Esophagus mucosa (tissue), 1 donor: ENCODE results near the gene OTUD1. TPM values are rescaled to one million over a fixed set of nuclear protein-coding genes. Genes with fewer than 3 reads are reported as not detected.

Experiments
- ATAC-seq: fragments of 200-7000 bp; cut with Tn5 transposase; one replicate; pipeline ENCODE4 v1.9.1; 2020
- total RNA-seq: library from RNA; stranded (reverse); gene quantifications from one replicate; pipeline ENCODE4 v1.2.4, GENCODE V29; 2023
- donor health status: DM: yes; HTN: yes; CAD: no.

Gene OTUD1
- total RNA-seq, 1 donor from 2014 or later, result 4.6 TPM

DNA sequence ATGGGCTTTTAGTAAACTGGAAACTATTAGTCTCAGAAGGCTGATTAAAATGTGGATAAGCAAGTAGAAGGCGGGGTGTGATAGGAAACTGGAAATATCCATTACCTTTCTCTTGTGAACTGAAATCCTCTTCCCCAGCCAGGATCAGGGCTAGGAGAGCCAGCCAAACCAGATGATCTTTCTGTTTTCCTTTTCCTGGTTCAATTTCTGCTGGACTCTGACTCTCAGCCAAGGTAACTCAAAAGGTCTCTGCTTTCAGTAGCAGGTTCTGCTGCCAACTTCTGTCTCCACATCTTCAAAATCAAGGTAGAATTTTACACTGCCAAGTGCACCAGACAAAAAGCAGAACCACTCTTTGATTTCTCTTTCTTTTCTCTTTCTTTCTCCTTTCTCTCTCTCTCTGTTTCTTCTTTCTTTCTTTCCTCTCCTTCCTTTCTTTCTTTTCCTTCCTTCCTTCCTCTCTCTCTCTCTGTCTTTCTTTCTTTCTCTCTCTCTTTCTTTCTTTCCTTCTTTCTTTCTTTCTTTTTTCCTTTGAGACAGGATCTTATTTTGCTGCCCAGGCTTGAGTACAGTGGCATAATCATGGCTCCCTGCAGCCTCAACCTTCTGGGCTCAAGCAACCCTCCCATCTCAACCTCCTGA, 30.8 kb downstream of the OTUD1 start:
- no peak for ATAC-seq

DNA sequence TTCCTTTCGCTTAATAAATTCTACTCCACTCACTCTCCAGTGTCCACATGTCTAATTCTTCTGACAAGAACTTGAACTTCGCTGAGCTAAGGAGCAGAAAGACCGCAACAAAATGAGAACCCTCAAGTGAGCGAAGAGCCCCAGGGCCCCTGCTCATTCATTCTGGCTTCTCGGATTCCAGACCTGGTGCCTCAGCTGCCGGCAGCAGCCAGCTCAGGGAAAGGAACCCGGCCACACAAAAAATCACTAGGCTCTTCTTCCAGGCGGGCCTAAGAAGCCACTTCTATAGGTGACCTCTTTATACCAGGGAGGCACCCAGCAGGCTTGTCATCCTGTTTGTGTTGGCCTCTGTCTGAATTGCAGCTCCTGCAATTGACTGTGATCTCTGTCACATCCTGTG, 33.3 kb downstream of the OTUD1 start:
- no peak for ATAC-seq

DNA sequence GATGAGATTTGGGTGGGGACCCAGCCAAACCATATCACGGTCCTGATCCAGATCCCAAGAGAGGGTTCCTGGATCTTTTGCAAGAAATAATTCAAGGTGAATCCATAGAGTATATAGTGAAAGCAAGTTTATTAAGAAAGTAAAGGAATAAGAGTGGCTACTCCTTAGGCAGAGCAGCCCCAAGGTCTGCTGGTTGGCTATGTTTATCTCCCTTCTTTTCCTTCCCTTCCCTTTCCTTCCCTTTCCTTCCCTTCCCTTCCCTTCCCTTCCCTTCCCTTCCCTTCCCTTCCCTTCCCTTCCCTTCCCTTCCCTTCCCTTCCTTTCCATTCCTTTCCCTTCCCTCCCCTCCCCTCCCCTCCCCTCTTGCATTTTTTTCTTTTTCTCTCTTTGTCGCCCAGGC, 35.2 kb downstream of the OTUD1 start:
- no peak for ATAC-seq

DNA sequence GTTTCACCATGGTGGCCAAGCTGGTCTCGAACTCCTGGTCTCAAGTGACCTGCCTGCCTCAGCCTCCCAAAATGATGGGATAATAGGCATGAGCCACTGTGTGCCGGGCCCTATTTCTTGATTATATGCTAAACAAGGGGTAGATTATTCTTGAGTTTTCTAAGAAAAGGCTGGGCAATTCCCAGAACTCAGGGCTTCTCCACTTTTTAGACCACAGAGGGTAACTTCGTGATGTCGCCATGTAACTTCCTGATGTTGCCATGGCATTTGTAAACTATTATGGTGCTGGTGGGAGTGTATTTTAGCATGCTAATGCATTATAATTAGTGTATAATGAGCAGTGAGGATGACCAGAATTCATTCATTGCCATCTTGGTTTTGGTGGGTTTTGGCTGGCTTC, 35.8 kb downstream of the OTUD1 start:
- no peak for ATAC-seq

DNA sequence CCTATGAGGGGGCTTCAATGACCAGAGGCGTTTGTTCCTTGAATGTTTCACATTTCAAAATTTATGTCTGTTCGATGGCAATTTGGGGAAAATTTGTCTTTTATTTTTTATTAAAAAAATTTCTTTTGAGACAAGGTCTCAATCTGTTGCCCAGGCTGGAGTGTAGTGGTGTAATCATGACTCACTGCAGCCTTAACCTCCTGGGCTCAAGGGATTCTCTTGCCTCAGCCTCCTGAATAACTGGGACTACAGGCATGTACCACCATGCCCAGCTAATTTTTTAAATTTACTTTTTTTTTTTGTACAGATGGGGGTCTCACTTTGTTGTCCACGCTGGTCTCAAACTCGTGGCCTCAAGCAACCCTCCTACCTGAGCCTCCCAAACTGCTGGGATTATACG, 39.7 kb downstream of the OTUD1 start:
- ATAC-seq, result no peak

DNA sequence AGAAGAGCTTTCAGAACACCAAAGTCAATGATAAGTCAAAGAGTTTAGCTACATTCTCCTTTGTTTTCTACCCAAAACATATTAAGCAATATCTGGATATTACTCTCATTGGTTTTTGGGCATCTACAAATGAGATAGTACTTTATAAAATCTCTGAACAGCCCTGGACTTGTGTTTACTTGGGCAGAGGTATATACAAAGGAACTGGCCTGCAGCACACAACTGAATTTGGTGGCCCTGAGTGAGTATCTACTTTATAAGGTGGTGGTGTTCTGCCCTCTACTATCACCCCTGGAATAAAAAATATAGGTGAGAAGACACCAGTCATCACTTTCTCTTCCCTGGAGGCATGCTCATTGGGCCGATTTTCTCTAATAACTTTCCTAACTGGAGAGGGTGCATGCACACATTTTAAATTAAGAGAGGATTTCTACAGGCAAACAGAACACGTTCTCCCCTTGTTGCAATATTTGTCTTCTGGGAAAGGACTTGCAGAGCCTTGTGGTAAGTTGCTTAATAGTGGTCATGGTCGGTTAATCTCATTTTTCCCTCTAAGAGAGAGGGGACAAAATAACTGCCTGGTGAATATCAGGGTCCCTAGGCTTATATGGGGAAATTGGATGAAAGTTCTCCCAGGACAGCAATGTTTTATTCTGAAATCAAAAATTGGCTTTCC, 41.1 kb downstream of the OTUD1 start:
- no peak for ATAC-seq

DNA sequence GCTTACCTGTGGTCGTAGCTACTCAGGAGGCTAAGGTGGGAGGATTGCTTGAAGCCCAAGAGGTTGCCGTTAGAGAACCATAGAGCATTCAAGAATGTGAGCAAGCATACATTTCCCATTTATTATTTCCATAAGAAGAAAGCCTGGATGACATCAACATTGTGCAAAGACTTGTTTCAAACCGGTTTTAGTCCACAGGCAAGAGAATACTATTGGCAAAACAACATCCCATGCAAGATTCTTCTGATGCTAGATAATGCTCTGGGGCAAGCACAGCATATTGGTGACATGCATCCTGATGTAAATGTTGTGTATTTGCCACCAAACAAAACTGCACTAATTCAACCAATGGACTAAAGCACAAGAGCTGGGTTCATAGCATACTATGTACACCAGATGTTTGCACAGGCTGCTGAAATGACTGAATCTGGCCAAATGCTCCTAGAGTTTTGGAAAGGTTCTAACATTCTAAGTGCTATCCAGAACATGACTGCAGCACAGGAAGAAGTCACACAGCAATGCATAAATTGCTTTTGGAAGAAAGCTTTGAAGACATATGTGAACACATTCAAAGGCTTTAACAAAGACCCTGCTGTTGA, 42.6 kb downstream of the OTUD1 start:
- peak; percentile 48 for ATAC-seq

DNA sequence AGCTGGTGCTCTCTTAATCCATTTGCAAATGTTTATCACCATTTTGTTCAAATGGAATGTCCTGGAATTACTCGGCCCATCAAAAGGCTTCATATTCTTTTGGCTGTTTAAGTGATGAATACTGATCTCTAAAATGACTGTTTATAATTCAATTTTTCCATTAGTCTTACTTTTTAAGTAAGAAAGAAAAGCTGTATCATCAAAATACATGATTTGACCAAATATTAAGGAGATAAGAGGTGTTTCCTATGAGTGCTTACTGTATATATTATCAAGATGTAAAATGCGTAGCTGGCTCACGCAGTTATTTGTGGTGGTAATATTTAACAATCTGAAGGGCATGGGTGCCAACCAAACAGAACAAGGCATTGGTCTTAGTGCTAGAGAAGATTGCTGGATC, 51.2 kb downstream of the OTUD1 start:
- ATAC-seq, result no peak

Other genes with a start within 250 kb of the OTUD1 start
- gene PTF1A, start 246.8 kb upstream of the OTUD1 start, total RNA-seq, result not detected
- gene C10orf67, start 94.3 kb upstream of the OTUD1 start, total RNA-seq, result 0.08 TPM